Stimulated activated naive CD8-positive, alpha-beta T cell treated with anti-CD3 and anti-CD28 coated beads, Interleukin-15, Interleukin-2, amounts not matched to agents 100 U/mL and 50 U/mL, for 24 hours (primary cell): ENCODE results near the gene RAD1.

ENCODE experiments used
- ATAC-seq: fragments of 150-1000 bp; cut with Tn5 transposase; one replicate; pipeline ENCODE4 v1.10.0; 2021
- DNase-seq: peaks from one replicate; pipeline ENCODE4 v3.0.0; 2021

RAD1 gene

GRCh38 chr5:34915856-34916192 is 520 bp upstream of the RAD1 start:
- no peak for ATAC-seq

GRCh38 chr5:34914671-34915138 is 599 bp downstream of the RAD1 start:
- DNase-seq (peak; percentile 22), ATAC-seq (no peak)

More at GRCh38 chr5:34915856-34916192, 520 bp upstream of the RAD1 start:
- DNase-seq, result peak; percentile 34

- no peak for ATAC-seq
- no peak for DNase-seq
These were observed 2.2 kb downstream of the RAD1 start for GRCh38 chr5:34913072-34913471.

DNA sequence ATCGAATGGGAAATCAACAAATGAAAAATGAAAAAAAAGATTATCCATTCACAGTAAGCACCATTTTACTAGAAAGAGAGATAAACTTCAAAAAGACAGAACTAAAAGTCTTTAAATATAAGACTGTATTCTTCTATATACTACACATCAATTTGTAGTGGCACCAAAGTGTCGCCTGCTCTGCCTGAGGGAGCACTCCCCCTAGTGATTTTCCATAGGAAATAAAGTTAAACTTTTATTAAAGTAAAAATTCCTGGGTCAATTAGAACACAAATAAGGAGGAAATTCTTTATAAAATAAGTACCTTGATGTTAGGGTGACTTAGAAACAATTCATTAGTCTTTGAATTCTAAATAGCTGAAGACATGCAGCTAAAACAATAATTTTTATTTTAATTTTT is 9.7 kb downstream of the RAD1 start:
- ATAC-seq (no peak), DNase-seq (no peak)

DNA sequence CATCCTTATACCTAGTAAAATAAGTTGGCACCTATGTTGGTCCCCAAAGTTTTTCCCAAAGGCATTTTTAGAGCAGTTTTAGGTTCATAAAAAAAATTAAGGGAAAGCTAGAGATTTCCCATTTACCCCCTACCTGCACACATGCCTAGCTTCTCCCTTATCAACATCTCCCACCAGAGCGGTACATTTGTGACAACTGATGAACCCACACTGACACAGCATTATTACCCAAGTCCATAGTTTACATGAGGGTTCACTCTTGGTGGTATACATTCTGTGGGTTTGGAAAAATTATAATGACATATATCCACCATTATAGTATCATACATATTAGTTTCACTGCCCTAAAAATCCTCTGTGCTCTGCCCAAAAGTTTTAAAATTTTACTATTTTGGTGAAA is 12.0 kb downstream of the RAD1 start:
- no peak for DNase-seq
- ATAC-seq, result no peak

DNA sequence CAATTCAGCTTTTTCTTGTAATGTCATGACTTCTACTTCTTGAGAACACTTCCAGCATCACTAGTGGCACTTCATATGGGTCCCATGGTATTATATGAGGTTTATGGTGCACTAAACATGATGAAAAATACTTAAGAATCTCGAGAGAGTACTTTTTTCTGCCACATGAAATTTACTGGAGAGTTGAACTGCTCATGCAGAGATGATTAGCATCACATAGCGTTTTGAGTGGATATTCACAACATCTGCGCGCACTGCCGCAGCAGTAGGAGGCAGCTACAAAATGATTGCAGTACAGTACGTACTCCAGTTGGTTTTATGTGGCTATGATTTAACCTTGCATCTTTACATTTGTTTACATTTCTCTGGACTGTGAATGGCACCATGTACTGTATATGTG is 14.7 kb downstream of the RAD1 start:
- DNase-seq, result no peak
- ATAC-seq, result no peak

DNA sequence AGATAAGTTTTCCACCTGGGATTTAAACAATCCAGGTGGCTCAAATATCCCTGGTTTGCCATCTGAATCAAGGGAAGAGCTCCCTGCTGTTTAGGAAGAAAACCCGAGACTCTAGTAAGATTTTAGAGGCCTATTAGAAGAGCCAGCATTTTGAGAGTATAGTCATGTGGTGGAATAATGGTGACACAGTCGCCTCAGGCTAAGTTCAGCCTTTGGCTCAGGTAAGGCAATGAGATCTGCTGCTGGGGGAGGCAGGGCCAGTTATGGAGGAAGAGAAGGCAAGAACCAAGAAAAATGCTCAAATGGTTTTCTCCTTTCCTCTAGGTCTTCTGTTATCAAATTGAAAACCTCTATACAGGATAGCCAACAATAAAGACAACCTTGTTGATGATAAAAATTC is 16.2 kb downstream of the RAD1 start:
- no peak for ATAC-seq
- DNase-seq, result no peak

GRCh38 chr5:34898258-34898895 is 16.9 kb downstream of the RAD1 start:
- peak; percentile 62 for DNase-seq
- peak; percentile 57 for ATAC-seq

- ATAC-seq, result no peak
- DNase-seq, result no peak
These were observed 17.7 kb downstream of the RAD1 start for GRCh38 chr5:34897646-34898045.

- no peak for ATAC-seq
- DNase-seq, result no peak
These were observed 19.5 kb downstream of the RAD1 start for GRCh38 chr5:34895641-34896419.

DNA sequence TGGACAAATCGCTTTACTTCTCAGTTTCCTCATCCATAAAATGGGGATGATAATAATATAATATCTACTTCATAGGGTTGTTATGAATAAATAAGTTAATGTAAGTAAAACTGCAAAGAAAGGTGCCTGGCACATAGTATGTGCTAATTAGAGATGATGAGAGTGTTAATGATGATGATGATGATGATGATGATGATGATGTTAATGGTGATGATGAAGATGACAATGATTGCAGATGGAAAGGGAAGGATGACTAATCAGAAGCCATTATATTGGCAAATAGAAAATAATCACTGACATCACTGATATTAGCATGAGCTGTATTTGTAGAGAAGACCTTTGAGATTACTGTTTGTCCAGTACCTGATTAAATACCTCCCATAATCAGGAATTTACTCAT is 20.6 kb downstream of the RAD1 start:
- no peak for DNase-seq
- no peak for ATAC-seq

- DNase-seq (no peak), ATAC-seq (no peak)
These were observed 22.9 kb downstream of the RAD1 start for GRCh38 chr5:34892414-34892813.

DNA sequence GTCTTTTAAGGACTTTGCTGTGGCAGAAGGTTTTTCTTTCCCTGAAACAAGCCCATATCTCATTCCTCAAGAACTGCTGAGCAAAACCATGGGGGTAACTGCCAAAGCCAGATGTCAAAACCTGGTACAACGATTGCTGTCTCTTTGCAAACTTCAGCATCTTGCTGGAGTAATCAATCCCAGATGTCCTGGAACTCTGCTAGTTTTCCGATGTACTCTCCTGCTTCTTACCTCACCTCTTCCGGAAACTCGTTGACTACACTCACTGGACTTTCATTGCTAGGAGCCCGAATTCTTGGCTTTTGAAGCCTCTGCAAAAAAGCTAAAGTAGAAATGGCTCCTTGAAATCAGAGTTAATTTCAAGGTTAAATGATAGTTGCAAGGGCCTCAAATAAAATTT is 23.3 kb downstream of the RAD1 start:
- DNase-seq (no peak), ATAC-seq (no peak)

DNA sequence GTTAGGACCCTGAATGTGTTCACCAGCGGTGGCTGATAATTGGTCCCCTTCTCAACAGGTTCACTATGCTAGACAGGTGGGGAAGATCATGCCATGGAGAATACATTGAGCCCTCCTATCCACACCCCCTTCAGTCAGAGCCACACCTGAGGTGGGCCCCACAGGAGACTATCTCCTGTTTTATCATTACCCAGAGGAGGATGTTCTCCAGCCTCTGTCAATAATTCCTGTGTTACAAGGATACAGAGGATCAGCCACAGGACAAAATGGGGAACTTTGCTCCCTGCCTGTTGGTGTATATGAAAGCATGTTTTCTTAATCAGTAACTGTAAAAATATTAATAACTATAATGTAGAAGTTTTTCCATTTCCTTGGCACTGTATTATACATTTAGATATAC is 25.9 kb downstream of the RAD1 start:
- DNase-seq (no peak), ATAC-seq (no peak)

DNA sequence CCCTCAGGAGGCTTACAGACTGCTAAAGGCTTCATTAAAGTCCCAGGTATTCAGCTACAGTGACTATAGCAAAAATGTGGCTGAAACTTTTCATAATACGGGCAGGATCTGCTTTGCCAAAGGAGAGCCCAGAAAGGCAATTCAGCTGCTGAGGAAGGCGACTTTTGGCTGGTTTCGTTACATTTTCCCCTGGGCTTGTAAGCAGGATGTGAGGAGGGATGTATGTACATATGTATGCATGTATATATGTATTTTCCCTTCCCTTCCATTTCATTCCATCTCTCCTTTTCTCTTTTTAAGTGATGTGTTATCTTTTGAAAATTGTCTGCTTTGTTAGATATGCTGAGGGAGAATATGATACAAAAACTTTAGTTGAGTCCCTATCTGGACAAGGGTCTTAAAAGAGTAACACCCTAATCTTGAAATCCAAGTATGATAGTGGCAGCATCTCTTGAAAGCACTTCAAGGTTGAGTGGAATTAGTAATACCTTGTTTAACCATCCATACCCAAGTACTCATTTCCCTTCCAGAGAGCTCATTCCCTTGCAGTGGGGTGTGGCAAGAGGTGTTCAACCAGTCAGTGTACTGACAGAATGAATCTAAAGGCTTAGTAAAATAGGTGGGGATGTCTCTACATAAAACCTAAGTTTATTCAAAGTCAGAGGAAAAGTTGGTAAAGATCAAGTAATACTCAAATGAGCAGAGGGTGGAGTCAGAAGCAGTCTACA is 28.7 kb downstream of the RAD1 start:
- DNase-seq (no peak), ATAC-seq (no peak)

DNA sequence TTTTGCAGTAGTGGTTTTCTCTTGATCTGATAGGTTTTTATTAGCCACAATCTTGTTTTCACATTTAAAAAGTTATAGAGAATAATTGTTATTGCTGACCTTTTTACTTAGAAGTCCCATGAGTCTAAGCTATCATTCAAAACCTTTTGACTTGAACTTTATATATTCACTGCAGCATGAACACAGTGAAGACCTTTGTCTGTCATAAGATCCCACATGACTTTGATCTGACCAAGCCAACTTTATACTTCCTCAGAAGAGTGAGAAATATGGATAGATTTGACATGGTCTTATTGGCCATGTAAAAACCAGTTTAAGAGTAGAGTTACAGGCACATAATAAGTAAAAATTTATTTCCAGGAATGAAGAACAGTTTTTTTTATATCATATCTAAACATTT is 34.1 kb downstream of the RAD1 start:
- no peak for DNase-seq
- ATAC-seq, result no peak

- no peak for DNase-seq
- no peak for ATAC-seq
These were observed 39.0 kb downstream of the RAD1 start for GRCh38 chr5:34876275-34876674.

- ATAC-seq (no peak), DNase-seq (no peak)
These were observed 44.9 kb downstream of the RAD1 start for GRCh38 chr5:34870382-34870781.

GRCh38 chr5:34869256-34869655 is 46.0 kb downstream of the RAD1 start:
- DNase-seq (no peak), ATAC-seq (no peak)

- DNase-seq, result no peak
- no peak for ATAC-seq
These were observed 46.5 kb downstream of the RAD1 start for GRCh38 chr5:34868791-34869190.

GRCh38 chr5:34867660-34868059 is 47.6 kb downstream of the RAD1 start:
- no peak for ATAC-seq

GRCh38 chr5:34866989-34867471 is 48.3 kb downstream of the RAD1 start:
- DNase-seq (no peak), ATAC-seq (no peak)

More at GRCh38 chr5:34867660-34868059, 47.6 kb downstream of the RAD1 start:
- no peak for DNase-seq

DNA sequence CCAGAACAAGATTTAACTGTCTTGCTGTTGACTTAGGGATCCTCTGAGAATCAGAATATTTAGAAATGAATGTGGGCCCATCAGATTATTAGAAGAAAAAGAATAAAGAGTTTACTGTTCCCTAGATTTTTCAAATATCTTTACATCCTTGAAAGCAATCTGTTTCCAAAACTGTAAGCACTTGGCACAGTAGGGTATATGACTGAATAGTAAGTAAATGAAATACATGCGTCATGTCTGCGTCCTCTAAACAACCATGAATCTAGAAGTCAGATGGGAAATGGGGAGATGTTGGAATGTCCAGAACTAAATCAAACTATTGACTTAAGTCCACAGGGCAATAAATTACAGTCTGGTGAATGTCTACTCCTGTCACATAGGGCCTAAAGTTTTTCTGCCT is 50.2 kb downstream of the RAD1 start:
- ATAC-seq, result no peak
- DNase-seq, result no peak
